WI38 (cell line): ENCODE measurements around the gene SULF2.

Source experiments
- H3K4me3 ChIP-seq: 2 replicates; pipeline ENCODE4 v1.5.1; 2011; ENCODE audit warnings: low read depth, mild to moderate bottlenecking, control low read depth, low read length
- TF ChIP-seq, protein P1 (sequence below): IDR thresholded peaks from 2 replicates; pipeline ENCODE4 v1.5.1; 2012; ENCODE audit warnings: low read depth, mild to moderate bottlenecking, control low read depth, low read length

The SULF2 gene

GRCh38 chr20:47673671-47673955 lies 111.7 kb downstream of the SULF2 start:
- H3K4me3 ChIP-seq: no peak overlapping the region
- TF ChIP-seq, protein P1, sequence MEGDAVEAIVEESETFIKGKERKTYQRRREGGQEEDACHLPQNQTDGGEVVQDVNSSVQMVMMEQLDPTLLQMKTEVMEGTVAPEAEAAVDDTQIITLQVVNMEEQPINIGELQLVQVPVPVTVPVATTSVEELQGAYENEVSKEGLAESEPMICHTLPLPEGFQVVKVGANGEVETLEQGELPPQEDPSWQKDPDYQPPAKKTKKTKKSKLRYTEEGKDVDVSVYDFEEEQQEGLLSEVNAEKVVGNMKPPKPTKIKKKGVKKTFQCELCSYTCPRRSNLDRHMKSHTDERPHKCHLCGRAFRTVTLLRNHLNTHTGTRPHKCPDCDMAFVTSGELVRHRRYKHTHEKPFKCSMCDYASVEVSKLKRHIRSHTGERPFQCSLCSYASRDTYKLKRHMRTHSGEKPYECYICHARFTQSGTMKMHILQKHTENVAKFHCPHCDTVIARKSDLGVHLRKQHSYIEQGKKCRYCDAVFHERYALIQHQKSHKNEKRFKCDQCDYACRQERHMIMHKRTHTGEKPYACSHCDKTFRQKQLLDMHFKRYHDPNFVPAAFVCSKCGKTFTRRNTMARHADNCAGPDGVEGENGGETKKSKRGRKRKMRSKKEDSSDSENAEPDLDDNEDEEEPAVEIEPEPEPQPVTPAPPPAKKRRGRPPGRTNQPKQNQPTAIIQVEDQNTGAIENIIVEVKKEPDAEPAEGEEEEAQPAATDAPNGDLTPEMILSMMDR: no peak

- H3K4me3 ChIP-seq: no peak overlapping the region
- TF ChIP-seq, protein P1: no peak
Observed at GRCh38 chr20:47672886-47673670, 112.2 kb downstream of the SULF2 start.

DNA sequence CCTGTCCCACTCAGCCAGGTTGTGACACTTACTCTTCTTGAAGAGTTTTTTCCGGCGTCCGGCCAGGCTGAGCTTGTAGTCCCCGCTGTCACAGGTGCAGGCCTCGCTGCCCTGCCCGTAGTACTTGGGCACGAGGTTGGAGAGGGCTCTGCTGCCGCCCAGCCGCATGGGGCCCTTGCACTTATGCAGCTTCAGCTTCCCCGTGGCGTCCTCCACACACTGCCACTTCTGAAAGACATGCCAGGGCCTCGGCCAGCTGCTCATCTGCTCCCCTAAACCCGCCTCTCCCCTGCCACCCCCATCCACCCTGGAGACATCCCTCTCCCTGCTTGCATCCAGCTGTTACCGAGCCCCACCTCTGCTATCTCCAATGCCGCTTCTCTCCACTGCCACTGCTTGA lies 113.1 kb downstream of the SULF2 start:
- H3K4me3 ChIP-seq: no peak overlapping the region
- TF ChIP-seq, protein P1: no peak

DNA sequence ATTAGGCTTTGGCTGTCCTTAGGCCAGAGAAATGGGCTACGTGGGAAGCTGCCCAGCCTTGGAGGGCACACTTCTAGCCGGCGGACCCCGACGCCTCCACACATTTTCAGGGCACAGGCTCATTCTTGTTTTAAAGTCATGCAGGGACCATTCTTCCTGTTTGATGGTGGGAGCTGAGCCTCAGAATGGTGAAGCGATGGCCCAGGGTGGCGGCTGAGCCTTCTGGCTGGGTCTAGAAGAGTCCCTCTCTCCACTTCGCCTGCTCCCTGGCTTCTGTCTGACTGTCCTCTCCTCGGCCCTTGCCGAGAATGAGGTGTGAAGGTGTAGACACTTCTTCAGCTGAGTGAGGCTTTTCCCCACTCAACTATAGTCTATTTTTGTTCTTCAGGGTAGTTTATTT lies 114.4 kb downstream of the SULF2 start:
- H3K4me3 ChIP-seq: no peak overlapping the region
- TF ChIP-seq, protein P1: no peak

GRCh38 chr20:47669927-47670890 lies 115.1 kb downstream of the SULF2 start:
- no peak overlapping the region for H3K4me3 ChIP-seq
- TF ChIP-seq, protein P1: no peak

DNA sequence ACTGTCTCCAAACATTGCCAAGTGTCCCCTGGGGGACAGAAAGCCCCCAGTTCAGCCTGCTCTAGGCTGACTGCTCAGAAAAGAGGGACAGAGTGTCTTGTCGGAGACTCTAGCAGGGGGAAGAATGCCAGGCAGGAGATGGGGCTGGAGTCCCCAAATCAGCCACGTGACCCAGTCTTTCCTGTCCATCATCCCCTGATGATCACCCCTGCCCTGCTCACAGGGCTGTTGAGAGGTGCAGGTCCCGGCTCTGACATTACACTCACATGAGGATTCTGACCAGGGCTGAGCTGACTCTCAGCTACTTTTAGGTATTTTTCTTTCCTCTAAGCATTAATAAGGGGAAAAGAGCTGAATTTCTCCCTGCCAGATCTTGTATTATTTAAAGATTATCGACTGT lies 115.8 kb downstream of the SULF2 start:
- TF ChIP-seq, protein P1: no peak
- H3K4me3 ChIP-seq: no peak overlapping the region

DNA sequence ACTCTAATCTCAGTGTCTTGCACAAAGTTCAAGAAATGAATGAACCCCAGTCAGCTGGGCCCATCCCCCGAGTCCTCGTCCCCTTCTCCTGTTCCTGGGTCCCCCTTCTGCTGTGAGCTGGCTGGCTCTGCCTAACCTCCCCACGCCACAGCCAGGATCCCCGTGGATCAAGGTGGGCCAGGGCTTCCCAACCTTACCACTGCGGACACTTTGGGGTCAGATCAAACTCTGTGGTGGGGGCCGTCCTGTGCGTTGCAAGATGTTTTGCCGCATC lies 116.2 kb downstream of the SULF2 start:
- H3K4me3 ChIP-seq: no peak overlapping the region
- TF ChIP-seq, protein P1: no peak
